GM21360 (cell line): ENCODE measurements around the gene MBD6.
"Not testable (repeated sequence)": the region's sequence is repeated elsewhere in the genome, so short reads cannot be mapped to it uniquely, and the experiment has no call there.

Source experiments
- ATAC-seq: cut with Tn5 transposase; IDR thresholded peaks from one replicate; pipeline ENCODE4 v1.9.1; 2021; ENCODE audit warnings: mild to moderate bottlenecking, moderate library complexity; ENCODE audit not compliant: unreplicated experiment

MBD6 gene

GRCh38 chr12:57546438-57547287 lies 24.0 kb downstream of the MBD6 start, which contains the start of gene DCTN2:
TSS of gene DCTN2 (minus strand) at chr12:57547192. CDS start at chr12:57547063, 129 bp downstream.
- peak; percentile 99 for ATAC-seq

DNA sequence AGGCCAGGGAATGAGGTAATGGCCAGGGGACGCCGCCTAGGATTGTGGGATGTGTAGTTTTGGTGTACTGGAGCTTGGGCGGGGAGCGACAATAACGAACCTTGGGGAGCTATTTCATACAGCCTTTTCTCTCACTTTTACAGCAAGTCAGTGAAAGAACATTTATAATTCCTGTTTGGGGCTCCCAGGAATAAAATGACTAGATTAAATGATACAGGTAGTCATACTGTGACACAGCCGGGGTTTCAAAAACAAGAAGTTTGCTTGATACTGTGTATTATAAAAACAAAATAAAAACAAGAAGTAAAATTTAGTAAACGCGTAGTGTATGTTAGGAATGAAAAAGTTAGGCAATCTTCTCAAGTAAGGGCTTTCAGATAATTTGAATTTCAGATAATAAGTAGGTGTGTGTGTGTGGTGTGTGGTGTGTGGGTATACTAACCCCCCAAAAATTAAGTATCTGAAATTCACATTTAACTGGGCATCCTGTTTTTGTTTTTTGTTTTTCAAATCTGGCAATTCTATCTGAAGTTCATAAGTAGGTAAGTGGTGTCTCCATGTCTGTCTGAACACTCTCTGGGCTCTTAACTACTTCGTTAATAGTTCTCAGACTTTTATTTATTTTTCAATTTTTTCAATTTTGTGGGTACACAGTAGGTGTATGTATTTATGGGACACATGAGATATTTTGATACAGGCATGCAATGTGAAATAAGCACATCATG lies 24.8 kb downstream of the MBD6 start:
- no peak for ATAC-seq

DNA sequence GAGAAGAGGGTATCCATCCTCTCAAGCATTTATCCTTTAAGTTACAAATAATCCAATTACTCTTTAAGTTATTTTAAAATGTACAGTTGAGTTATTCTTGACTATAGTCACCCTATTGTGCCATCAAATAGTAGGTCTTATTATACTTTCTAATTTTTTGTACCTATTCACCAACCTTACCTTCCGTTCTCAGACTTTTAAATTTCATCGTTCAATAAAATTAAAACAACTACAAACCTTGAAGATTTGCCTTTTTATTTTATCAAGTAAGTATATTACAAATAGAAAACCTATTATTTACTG lies 25.3 kb downstream of the MBD6 start:
- no peak for ATAC-seq

DNA sequence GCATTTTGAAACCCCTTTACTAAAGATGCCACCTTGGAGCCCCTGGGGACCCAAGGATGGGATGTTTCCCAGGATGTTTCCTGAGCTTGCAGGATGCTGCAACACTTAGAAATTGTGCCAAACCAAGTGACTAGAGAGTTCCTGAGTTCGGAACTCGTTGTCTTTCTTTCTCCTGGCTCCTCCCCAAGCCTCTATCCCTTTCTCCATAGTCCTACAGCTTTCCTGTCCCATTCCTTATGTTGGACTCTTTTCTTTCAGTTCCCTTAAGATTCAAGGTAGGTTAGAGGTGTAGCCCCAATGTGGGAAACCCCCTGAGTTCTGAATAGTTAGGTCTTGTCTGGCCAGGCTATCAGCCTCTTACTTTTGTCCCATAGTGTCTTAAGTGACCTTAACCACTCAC lies 25.9 kb downstream of the MBD6 start:
- no peak for ATAC-seq

DNA sequence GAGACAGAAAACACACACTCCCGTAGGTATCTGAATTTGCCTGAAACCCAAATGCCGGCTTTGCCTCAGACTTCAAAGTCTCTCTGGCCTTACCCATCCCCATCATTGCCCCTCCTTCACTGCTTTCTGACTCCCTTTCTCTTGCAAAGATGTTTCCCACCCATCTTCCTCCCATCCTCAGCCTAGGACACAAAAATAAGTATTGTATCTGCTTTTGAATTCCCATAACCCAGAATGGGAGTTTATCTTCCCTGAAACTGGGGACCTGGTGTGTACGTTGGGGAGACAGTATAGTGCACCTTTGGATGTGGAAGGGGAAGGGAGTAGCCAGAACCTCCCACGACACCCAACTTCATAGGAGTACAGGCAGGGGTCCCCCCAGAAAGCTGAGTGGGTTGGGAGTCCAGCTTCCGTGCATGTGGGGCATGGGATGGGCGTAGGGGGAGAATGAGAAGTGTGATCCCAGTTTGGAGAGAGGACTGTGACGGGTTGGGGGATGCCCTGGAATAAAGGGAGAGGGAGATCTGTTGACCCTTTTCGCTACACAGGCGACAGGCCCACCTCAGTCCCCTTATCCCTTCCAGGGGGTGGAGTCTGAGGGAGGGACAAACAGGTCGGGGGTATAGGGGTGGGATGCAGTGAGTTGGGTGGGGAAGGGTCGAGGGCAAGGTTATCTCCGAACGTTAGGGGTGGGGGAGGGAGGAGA lies 26.7 kb downstream of the MBD6 start:
- ATAC-seq = no peak

DNA sequence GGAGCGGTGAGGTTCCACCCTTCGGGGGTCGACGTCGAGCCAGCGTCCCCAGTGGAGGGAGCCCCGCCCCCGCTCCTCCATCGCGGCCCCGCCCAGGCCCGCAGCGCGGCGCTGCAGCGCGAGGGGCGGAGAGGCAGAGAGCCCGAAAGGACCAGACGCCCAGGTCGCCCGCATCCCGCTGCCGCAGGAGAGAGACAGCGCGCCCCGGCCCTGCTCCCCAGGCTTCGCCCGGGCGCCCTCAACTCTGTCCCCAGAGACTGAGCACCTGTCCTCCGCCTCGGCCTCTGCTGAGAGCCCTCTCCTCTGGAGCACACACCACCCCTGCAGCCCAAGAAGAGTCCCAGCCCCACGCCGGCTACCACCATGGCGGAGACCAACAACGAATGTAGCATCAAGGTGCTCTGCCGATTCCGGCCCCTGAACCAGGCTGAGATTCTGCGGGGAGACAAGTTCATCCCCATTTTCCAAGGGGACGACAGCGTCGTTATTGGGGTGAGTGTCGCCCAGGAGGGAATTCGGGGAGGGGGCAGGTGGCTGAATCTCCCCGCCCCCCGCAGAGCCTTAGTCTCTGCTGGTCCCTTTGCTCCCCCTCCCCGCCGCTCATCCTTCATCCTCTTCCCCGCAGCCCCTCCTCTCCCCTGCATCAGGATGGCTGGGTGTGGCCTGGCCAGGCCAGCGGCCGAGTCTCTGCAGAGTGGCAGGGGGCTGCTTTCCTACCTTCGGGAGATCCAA lies 27.5 kb downstream of the MBD6 start, which contains the start of gene KIF5A:
KIF5A (plus strand) TSS at position 136 of the 732 bp plus-strand sequence; CDS start at position 364, 228 bp downstream.
- ATAC-seq = no peak

GRCh38 chr12:57550641-57551549 lies 28.3 kb downstream of the MBD6 start:
- no peak for ATAC-seq

DNA sequence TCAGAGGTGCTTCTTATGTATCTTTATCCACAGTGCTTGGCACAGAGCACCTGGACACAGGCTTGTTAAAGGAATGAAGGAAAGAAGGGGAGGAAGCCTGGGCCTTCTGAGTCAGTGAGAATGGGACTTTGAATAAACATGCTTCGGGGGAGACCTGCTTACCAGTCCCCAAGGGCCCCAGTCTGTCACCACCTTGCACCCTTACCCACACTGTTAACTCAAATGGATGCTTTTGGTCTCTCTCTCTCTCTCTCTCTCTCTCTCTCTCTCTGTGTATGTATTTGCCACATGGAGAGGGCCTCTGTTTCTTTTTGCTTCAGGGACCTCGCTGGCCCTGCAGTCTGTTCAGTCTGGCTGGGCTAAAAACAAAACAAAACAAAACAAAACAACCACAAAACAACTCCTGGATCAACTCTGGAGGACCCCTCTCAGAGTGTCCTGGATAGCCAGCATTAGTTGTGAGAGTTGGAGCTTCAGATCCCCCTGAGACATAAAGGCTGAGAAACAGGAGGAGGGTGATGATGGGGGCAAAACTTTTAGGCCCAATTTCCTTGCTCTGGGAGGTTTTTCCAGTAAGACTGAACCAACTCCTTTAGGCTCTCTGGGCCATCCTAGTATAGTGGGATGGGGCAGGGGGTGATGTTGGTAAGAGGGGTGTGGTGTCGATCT lies 29.1 kb downstream of the MBD6 start:
- ATAC-seq = no peak

GRCh38 chr12:57552306-57552651 lies 29.7 kb downstream of the MBD6 start:
- ATAC-seq = no peak

DNA sequence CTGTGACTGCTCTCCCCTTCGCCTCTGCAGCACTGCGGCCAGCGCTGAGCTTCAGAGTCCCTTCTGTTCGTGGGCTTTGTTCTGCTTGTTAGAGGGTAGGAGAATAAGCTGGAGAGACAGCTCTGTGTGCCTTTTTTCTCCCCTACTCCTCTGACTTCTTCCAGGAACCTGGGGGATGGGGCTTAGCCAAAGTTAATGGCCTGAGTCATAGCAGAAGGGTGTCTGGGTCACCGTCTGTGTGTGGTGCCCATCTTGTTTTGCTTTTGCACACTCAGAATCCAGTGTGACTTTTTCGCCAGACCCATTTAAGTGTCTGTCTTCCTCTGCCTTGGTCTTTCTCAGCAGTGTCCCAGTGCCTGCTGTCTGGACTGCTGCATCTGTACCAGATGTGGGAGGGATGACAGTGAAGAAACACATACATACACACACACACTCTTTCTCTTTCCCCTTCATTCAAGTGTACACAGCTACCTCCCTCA lies 30.2 kb downstream of the MBD6 start:
- ATAC-seq = no peak

GRCh38 chr12:57553343-57554202 lies 30.9 kb downstream of the MBD6 start:
- ATAC-seq = no peak

- ATAC-seq = no peak
Measured at GRCh38 chr12:57554453-57554852, 31.8 kb downstream of the MBD6 start.

- ATAC-seq = no peak
Measured at GRCh38 chr12:57554897-57555296, 32.3 kb downstream of the MBD6 start.

GRCh38 chr12:57558864-57559263 lies 36.2 kb downstream of the MBD6 start:
- no peak for ATAC-seq

DNA sequence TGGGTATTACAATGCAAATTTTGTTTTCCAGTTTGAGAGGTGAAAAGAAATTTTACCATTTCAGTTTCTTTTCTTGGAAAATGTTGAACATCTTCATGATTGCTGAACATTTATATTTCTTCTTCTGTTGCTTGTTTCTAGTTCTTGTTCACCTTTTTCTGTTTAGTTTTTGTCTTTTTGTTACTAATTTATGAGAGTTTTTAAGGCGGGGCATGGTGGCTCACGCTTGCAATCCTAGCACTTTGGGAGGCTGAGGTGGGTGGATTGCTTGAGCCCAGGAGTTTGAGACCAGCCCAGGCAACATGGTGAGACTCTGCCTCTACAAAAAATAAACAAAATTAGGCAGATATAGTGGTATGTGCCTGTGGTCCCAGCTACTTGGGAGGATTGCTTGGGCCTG lies 37.9 kb downstream of the MBD6 start:
- ATAC-seq = no peak

DNA sequence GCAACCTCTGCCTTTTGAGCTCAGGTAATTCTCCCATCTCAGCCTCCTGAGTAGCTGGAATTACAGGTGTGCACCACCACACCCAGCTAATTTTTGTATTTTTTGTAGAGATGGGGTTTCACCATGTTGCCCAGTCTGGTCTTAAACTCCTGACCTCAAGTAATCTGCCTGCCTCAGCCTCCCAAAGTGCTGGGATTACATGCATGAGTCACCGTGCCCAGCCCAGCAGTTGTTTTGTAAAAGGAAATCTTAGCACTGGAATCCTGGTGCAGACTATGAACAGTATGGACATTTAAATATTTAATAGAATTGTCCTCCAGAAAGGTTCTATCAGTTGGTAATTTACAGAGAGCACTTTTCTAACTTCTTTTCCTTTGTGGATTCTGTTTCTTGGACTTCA lies 38.5 kb downstream of the MBD6 start:
- ATAC-seq = not testable (repeated sequence)

DNA sequence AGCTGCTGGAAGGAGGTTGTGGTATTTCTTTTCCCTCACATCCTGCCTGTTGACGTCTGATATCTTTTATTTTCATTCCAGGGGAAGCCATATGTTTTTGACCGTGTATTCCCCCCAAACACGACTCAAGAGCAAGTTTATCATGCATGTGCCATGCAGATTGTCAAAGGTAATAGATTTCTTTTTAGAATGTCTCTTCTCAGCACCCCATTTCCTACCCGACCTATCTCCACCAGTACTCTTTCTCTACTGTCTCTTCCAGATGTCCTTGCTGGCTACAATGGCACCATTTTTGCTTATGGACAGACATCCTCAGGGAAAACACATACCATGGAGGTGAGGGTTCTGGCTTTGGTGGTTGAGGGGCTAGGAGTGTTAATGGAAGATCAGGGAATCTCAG lies 40.7 kb downstream of the MBD6 start:
- ATAC-seq = no peak

DNA sequence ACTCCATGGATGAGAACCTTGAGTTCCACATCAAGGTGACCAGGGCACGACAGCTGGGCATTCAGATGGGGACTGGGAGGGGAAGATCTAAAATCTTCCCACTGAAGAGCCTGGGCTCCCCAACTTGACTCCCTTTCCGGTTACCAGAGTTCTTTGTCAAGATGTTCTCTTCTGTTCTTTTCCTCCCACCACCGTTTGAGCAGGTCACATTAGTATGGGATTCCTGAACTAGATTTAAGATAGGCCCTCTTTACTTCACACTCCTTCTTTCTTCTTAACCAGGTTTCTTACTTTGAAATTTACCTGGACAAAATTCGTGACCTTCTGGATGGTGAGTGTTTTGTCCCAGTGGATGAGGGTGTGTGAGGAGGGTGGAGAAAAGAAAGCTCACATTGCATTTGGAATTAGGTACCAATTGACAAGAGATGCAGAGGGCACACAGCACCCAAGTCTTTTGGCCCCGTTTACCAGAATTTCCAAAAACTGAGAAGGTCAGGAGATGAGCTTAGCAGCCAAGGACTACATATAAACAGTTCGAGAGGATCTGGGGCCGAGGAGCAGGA lies 41.6 kb downstream of the MBD6 start:
- no peak for ATAC-seq
